Measurements from ENCODE around the gene ANKRD44.

ANKRD44 gene

GRCh38 chr2:197307933-197308521, 2.6 kb downstream of the ANKRD44 start:
- TF ChIP-seq CTCF (IDR thresholded peaks at IDR 0.05; ENCODE audit: low read depth, low read length) = no peak
- H3K4me3 ChIP-seq (ENCODE audit: low read depth, low read length) = no peak overlapping the region

GRCh38 chr2:197307236-197307932, 3.2 kb downstream of the ANKRD44 start:
- no peak for TF ChIP-seq CTCF (IDR thresholded peaks at IDR 0.05; ENCODE audit: low read depth, low read length)
- no peak overlapping the region for H3K4me3 ChIP-seq (ENCODE audit: low read depth, low read length)

GRCh38 chr2:197306696-197307040, 3.9 kb downstream of the ANKRD44 start:
- TF ChIP-seq CTCF (IDR thresholded peaks at IDR 0.05; ENCODE audit: low read depth, low read length) = no peak
- H3K4me3 ChIP-seq (ENCODE audit: low read depth, low read length) = no peak overlapping the region

- no peak for TF ChIP-seq CTCF (IDR thresholded peaks at IDR 0.05; ENCODE audit: low read depth, low read length)
- H3K4me3 ChIP-seq (ENCODE audit: low read depth, low read length) = no peak overlapping the region
Measured at GRCh38 chr2:197306024-197306695, 4.4 kb downstream of the ANKRD44 start.

GRCh38 chr2:197304556-197305011, 6.0 kb downstream of the ANKRD44 start:
- H3K4me3 ChIP-seq (ENCODE audit: low read depth, low read length) = no peak overlapping the region
- TF ChIP-seq CTCF (IDR thresholded peaks at IDR 0.05; ENCODE audit: low read depth, low read length) = no peak

GRCh38 chr2:197300139-197300538, 10.4 kb downstream of the ANKRD44 start:
- H3K4me3 ChIP-seq (ENCODE audit: low read depth, low read length) = no peak overlapping the region
- no peak for TF ChIP-seq CTCF (IDR thresholded peaks at IDR 0.05; ENCODE audit: low read depth, low read length)

GRCh38 chr2:197298609-197299008, 12.0 kb downstream of the ANKRD44 start:
- no peak for TF ChIP-seq CTCF (IDR thresholded peaks at IDR 0.05; ENCODE audit: low read depth, low read length)
- H3K4me3 ChIP-seq (ENCODE audit: low read depth, low read length) = no peak overlapping the region
